Mesendoderm (in vitro differentiated cells): ENCODE data around the gene MAML3.

Source experiments
- DNase-seq: peaks from one replicate; pipeline ENCODE4 v3.0.0; 2013
- H2AK5ac ChIP-seq: 2 replicates; pipeline ENCODE4 v1.6.1; 2013; ENCODE audit warnings: low read length, inconsistent platforms
- H2BK120ac ChIP-seq: 2 replicates; pipeline ENCODE4 v1.6.1; 2013; ENCODE audit warnings: low read depth, mild to moderate bottlenecking, low read length, moderate library complexity, mixed read lengths
- H2BK15ac ChIP-seq: replicated peaks from 2 replicates; pipeline ENCODE4 v1.6.1; 2013; ENCODE audit warnings: low read depth, mild to moderate bottlenecking, moderate library complexity
- H2BK5ac ChIP-seq: 2 replicates; pipeline ENCODE4 v1.6.1; 2013; ENCODE audit warnings: low read length, inconsistent platforms
- H3K18ac ChIP-seq: 2 replicates; pipeline ENCODE4 v1.6.1; 2013; ENCODE audit warnings: mild to moderate bottlenecking, low read length, mixed read lengths
- H3K23ac ChIP-seq: one replicate; pipeline ENCODE4 v1.6.1; 2013; ENCODE audit warnings: low read length
- H3K27ac ChIP-seq: 2 replicates; pipeline ENCODE4 v1.5.1; 2013; ENCODE audit warnings: low read depth, mild to moderate bottlenecking, inconsistent platforms, low read length, moderate library complexity
- H3K27me3 ChIP-seq: 2 replicates; pipeline ENCODE4 v1.6.1; 2013; ENCODE audit warnings: low read length, control low read depth, mild to moderate bottlenecking, inconsistent platforms; ENCODE audit not compliant: insufficient read depth, poor library complexity
- H3K36me3 ChIP-seq: 2 replicates; pipeline ENCODE4 v1.6.1; 2013; ENCODE audit warnings: low read length, inconsistent platforms; ENCODE audit not compliant: control insufficient read depth, insufficient read depth
- H3K4ac ChIP-seq: one replicate; pipeline ENCODE4 v1.6.1; 2013; ENCODE audit warnings: low read depth, mild to moderate bottlenecking, low read length, moderate library complexity
- H3K4me1 ChIP-seq: 2 replicates; pipeline ENCODE4 v1.6.1; 2013; ENCODE audit warnings: low read depth, low read length, inconsistent platforms; ENCODE audit not compliant: control insufficient read depth
- H3K4me2 ChIP-seq: 2 replicates; pipeline ENCODE4 v1.6.1; 2013; ENCODE audit warnings: low read length
- H3K4me3 ChIP-seq: 2 replicates; pipeline ENCODE4 v1.5.1; 2013; ENCODE audit warnings: mild to moderate bottlenecking, low read length
- H3K56ac ChIP-seq: one replicate; pipeline ENCODE4 v1.6.1; 2013; ENCODE audit warnings: low read length
- H3K79me1 ChIP-seq: 2 replicates; pipeline ENCODE4 v1.6.1; 2013; ENCODE audit warnings: low read length, inconsistent platforms
- H3K79me2 ChIP-seq: 2 replicates; pipeline ENCODE4 v1.6.1; 2013; ENCODE audit warnings: mild to moderate bottlenecking, low read length; ENCODE audit not compliant: control insufficient read depth, insufficient read depth
- H3K9ac ChIP-seq: 2 replicates; pipeline ENCODE4 v1.6.1; 2013; ENCODE audit warnings: low read length, inconsistent platforms
- H4K5ac ChIP-seq: one replicate; pipeline ENCODE4 v1.6.1; 2013; ENCODE audit warnings: low read length
- H4K8ac ChIP-seq: one replicate; pipeline ENCODE4 v1.6.1; 2013; ENCODE audit warnings: low read depth, mild to moderate bottlenecking, control low read depth, low read length, moderate library complexity
- WGBS: extraction: QIAGEN DNeasy Blood & Tissue Kit; methylation state at CpG from one replicate; pipeline ENCODE4 v1.1.7; 2013; ENCODE audit warnings: low lambda C conversion rate, missing lambda C conversion rate; ENCODE audit not compliant: insufficient coverage; ENCODE audit errors: extremely low coverage; 5-methylcytosine and 5-hydroxymethylcytosine counted together

Gene MAML3

GRCh38 chr4:140020457-140021361, 133.3 kb downstream of the MAML3 start:
- WGBS = no CpG with 5 or more reads among the region's 4 CpGs
- no peaks in the 10 kb centered on the region for H3K79me2 ChIP-seq
- H3K9ac ChIP-seq = no peak overlapping the region
- no peak overlapping the region for H3K4me3 ChIP-seq
- H2BK5ac ChIP-seq = no peak overlapping the region
- H2BK120ac ChIP-seq = no peak overlapping the region
- H3K23ac ChIP-seq = no peak overlapping the region
- H4K8ac ChIP-seq = no peak overlapping the region
- H4K5ac ChIP-seq = no peak overlapping the region
- peaks cover 10% of the 10 kb centered on the region for H3K4me1 ChIP-seq
- no peaks in the 10 kb centered on the region for H3K36me3 ChIP-seq
- peaks cover 3% of the 10 kb centered on the region for H3K79me1 ChIP-seq
- no peak overlapping the region for H3K4me2 ChIP-seq
- peak overlapping the region; percentile 5 for H3K18ac ChIP-seq
- H3K4ac ChIP-seq = no peak overlapping the region
- H2AK5ac ChIP-seq = no peak overlapping the region
- no peak for DNase-seq
- no peak overlapping the region for H3K27ac ChIP-seq
- H3K27me3 ChIP-seq = no peaks in the 10 kb centered on the region
- no peak overlapping the region for H2BK15ac ChIP-seq
- no peak overlapping the region for H3K56ac ChIP-seq

- Histone ChIP-seq H2BK15ac (no peak overlapping the region), H3K79me1 (peaks cover 2% of the 10 kb centered on the region), H4K5ac (no peak overlapping the region), H3K56ac (no peak overlapping the region), H3K23ac (no peak overlapping the region), H3K9ac (no peak overlapping the region), H3K4me2 (no peak overlapping the region), H3K79me2 (no peaks in the 10 kb centered on the region), H3K4me3 (no peak overlapping the region), H2BK5ac (no peak overlapping the region), H3K27ac (no peak overlapping the region), H3K18ac (no peak overlapping the region), H2BK120ac (no peak overlapping the region), H3K27me3 (no peaks in the 10 kb centered on the region), H3K4ac (no peak overlapping the region), H3K4me1 (peaks cover 10% of the 10 kb centered on the region), H4K8ac (no peak overlapping the region), H2AK5ac (no peak overlapping the region), H3K36me3 (no peaks in the 10 kb centered on the region)
- WGBS = no CpG with 5 or more reads among the region's 3 CpGs
- DNase-seq = no peak
Observed at GRCh38 chr4:140019619-140020347, 134.2 kb downstream of the MAML3 start.

- Histone ChIP-seq H3K27me3 (no peaks in the 10 kb centered on the region), H3K56ac (no peak overlapping the region), H3K36me3 (no peaks in the 10 kb centered on the region), H2AK5ac (no peak overlapping the region), H3K27ac (no peak overlapping the region), H3K79me1 (peaks cover 2% of the 10 kb centered on the region), H3K4ac (no peak overlapping the region), H2BK120ac (no peak overlapping the region), H2BK15ac (no peak overlapping the region), H3K79me2 (no peaks in the 10 kb centered on the region), H3K9ac (no peak overlapping the region), H3K18ac (no peak overlapping the region), H4K5ac (no peak overlapping the region), H3K4me2 (no peak overlapping the region), H3K4me1 (peaks cover 10% of the 10 kb centered on the region), H2BK5ac (no peak overlapping the region), H3K23ac (no peak overlapping the region), H4K8ac (no peak overlapping the region), H3K4me3 (no peak overlapping the region)
- DNase-seq = no peak
- no CpG with 5 or more reads among the region's 3 CpGs for WGBS
Observed at GRCh38 chr4:140018931-140019618, 134.9 kb downstream of the MAML3 start.

- no peak overlapping the region for H3K23ac ChIP-seq
- H2BK5ac ChIP-seq = no peak overlapping the region
- no peaks in the 10 kb centered on the region for H3K79me2 ChIP-seq
- WGBS = no CpG with 5 or more reads among the region's 5 CpGs
- H2BK15ac ChIP-seq = no peak overlapping the region
- H3K27me3 ChIP-seq = no peaks in the 10 kb centered on the region
- no peak overlapping the region for H3K56ac ChIP-seq
- no peak overlapping the region for H4K5ac ChIP-seq
- H3K36me3 ChIP-seq = no peaks in the 10 kb centered on the region
- H3K4me3 ChIP-seq = no peak overlapping the region
- no peak overlapping the region for H4K8ac ChIP-seq
- no peak overlapping the region for H3K27ac ChIP-seq
- no peak for DNase-seq
- no peak overlapping the region for H3K9ac ChIP-seq
- no peak overlapping the region for H3K4me2 ChIP-seq
- no peak overlapping the region for H3K4ac ChIP-seq
- H2AK5ac ChIP-seq = no peak overlapping the region
- no peaks in the 10 kb centered on the region for H3K4me1 ChIP-seq
- H2BK120ac ChIP-seq = no peak overlapping the region
- H3K18ac ChIP-seq = no peak overlapping the region
- no peaks in the 10 kb centered on the region for H3K79me1 ChIP-seq
Observed at GRCh38 chr4:140014284-140014683, 139.7 kb downstream of the MAML3 start.

GRCh38 chr4:140012688-140013486, 141.1 kb downstream of the MAML3 start:
- no peaks in the 10 kb centered on the region for H3K27me3 ChIP-seq
- no peak overlapping the region for H2AK5ac ChIP-seq
- no peak overlapping the region for H3K4me2 ChIP-seq
- no peak overlapping the region for H3K4ac ChIP-seq
- H3K23ac ChIP-seq = no peak overlapping the region
- no peak overlapping the region for H3K27ac ChIP-seq
- no peak overlapping the region for H2BK120ac ChIP-seq
- no peaks in the 10 kb centered on the region for H3K79me2 ChIP-seq
- H3K56ac ChIP-seq = no peak overlapping the region
- DNase-seq = peak; percentile 80
- no peak overlapping the region for H2BK5ac ChIP-seq
- no peak overlapping the region for H4K8ac ChIP-seq
- H3K79me1 ChIP-seq = no peaks in the 10 kb centered on the region
- H3K18ac ChIP-seq = no peak overlapping the region
- no peak overlapping the region for H3K4me3 ChIP-seq
- H3K4me1 ChIP-seq = no peaks in the 10 kb centered on the region
- WGBS = no CpG with 5 or more reads among the region's 11 CpGs
- no peak overlapping the region for H3K9ac ChIP-seq
- no peak overlapping the region for H2BK15ac ChIP-seq
- H4K5ac ChIP-seq = no peak overlapping the region
- no peaks in the 10 kb centered on the region for H3K36me3 ChIP-seq
